OCI-LY1 (cell line): Measurements from ENCODE around the gene ASIC4.

Experiments
- H2AFZ ChIP-seq: fragments of 200-600 bp; sonication (generic), shearing (Covaris generic); 2 replicates; pipeline ENCODE4 v1.6.0; 2014; ENCODE audit warnings: antibody characterized with exemption, mild to moderate bottlenecking, low read length
- H3F3A ChIP-seq: fragments of 200-600 bp; sonication (generic), shearing (Covaris generic); 2 replicates; pipeline ENCODE4 v1.6.0; 2014; ENCODE audit warnings: mild to moderate bottlenecking, antibody characterized with exemption, low read length, moderate library complexity; ENCODE audit not compliant: insufficient read depth
- H3K27ac ChIP-seq: fragments of 200-600 bp; sonication (generic); 2 replicates; pipeline ENCODE4 v1.5.1; 2014; ENCODE audit warnings: low read length, mixed run types, mild to moderate bottlenecking, low read depth; ENCODE audit not compliant: poor library complexity, severe bottlenecking
- H3K27me3 ChIP-seq: fragments of 200-600 bp; sonication (generic); 2 replicates; pipeline ENCODE4 v1.6.0; 2014; ENCODE audit warnings: antibody characterized with exemption, mild to moderate bottlenecking, low read length, moderate library complexity; ENCODE audit not compliant: insufficient read depth
- H3K36me3 ChIP-seq: fragments of 200-600 bp; sonication (generic); 2 replicates; pipeline ENCODE4 v1.6.1; 2014; ENCODE audit warnings: mild to moderate bottlenecking, antibody characterized with exemption, low read length, moderate library complexity, mixed read lengths; ENCODE audit not compliant: insufficient read depth
- H3K4me1 ChIP-seq: fragments of 200-600 bp; sonication (generic); 2 replicates; pipeline ENCODE4 v1.5.1; 2014; ENCODE audit warnings: mild to moderate bottlenecking, low read length, moderate library complexity; ENCODE audit not compliant: insufficient read depth, severe bottlenecking
- H3K4me2 ChIP-seq: fragments of 200-600 bp; sonication (generic), shearing (Covaris generic); 2 replicates; pipeline ENCODE4 v1.6.1; 2014; ENCODE audit warnings: low read length
- H3K4me3 ChIP-seq: fragments of 200-600 bp; sonication (generic); 2 replicates; pipeline ENCODE4 v1.5.1; 2014; ENCODE audit warnings: low read length, low read depth, mild to moderate bottlenecking, mixed read lengths; ENCODE audit not compliant: poor library complexity, severe bottlenecking
- H3K79me2 ChIP-seq: fragments of 200-600 bp; shearing (Covaris generic); 2 replicates; pipeline ENCODE4 v1.6.1; 2016; ENCODE audit warnings: mixed run types, low read length, mixed read lengths; ENCODE audit not compliant: insufficient read depth
- H3K9ac ChIP-seq: fragments of 200-600 bp; sonication (generic), shearing (Covaris generic); 2 replicates; pipeline ENCODE4 v1.6.1; 2014; ENCODE audit warnings: mild to moderate bottlenecking, low read length, mixed read lengths
- H3K9me2 ChIP-seq: fragments of 200-600 bp; sonication (generic), shearing (Covaris generic); 2 replicates; pipeline ENCODE4 v1.6.1; 2014; ENCODE audit warnings: low read depth, mild to moderate bottlenecking, low read length, mixed read lengths
- H3K9me3 ChIP-seq: fragments of 200-600 bp; shearing (Covaris generic); 2 replicates; pipeline ENCODE4 v1.6.1; 2014; ENCODE audit warnings: low read length, mixed read lengths
- H4K20me1 ChIP-seq: fragments of 200-600 bp; sonication (generic), shearing (Covaris generic); 2 replicates; pipeline ENCODE4 v1.6.0; 2016; ENCODE audit warnings: mild to moderate bottlenecking, low read length; ENCODE audit not compliant: insufficient read depth
- CTCF ChIP-seq: fragments of 200-600 bp; sonication (generic), shearing (Covaris generic); IDR thresholded peaks from 2 replicates; pipeline ENCODE4 v1.5.1; 2017; ENCODE audit warnings: mild to moderate bottlenecking, antibody characterized with exemption, low read length, moderate library complexity, mixed read lengths
- EZH2 ChIP-seq: fragments of 200-600 bp; sonication (generic), shearing (Covaris generic); IDR thresholded peaks from 2 replicates; pipeline ENCODE4 v1.8.0; 2017; ENCODE audit warnings: borderline replicate concordance, mixed run types, mild to moderate bottlenecking, antibody characterized with exemption, low read length, moderate library complexity, mixed read lengths

The ASIC4 gene

GRCh38 chr2:219581346-219581745 is 67.1 kb downstream of the ASIC4 start:
- Histone ChIP-seq H3K9me3 (no peaks in the 10 kb centered on the region), H3K27ac (no peak overlapping the region), H3K4me1 (no peaks in the 10 kb centered on the region), H3K9ac (no peak overlapping the region), H3F3A (no peaks in the 10 kb centered on the region), H3K36me3 (no peaks in the 10 kb centered on the region), H3K27me3 (no peaks in the 10 kb centered on the region), H2AFZ (no peak overlapping the region), H3K9me2 (no peaks in the 10 kb centered on the region), H4K20me1 (no peaks in the 10 kb centered on the region), H3K4me3 (no peak overlapping the region), H3K79me2 (no peaks in the 10 kb centered on the region), H3K4me2 (no peak overlapping the region)
- TF ChIP-seq EZH2: no peak
- no peak for TF ChIP-seq CTCF
